ENCODE results near the gene MAB21L1.

DNA sequence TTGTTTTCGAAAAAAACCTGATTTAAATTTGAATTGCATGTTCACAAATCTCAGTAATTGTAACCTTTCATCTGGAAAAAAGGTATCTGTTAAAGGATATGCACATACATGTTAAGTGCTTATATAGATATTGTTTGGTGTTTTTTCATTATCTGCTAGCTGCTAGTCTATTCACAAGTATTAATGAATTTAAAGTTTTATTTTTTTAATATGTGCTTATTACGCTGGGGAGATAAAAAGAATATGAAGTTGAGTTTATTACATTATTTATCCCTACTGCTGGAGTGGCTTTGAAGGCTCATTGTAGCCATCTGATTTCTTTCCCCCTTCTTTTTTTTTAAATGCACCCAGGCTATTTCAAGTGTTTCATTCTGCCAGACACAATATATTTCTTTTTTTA lies 3.9 kb upstream of the MAB21L1 start:
- no peak for TF ChIP-seq CHD2 (IDR thresholded peaks at IDR 0.05; ENCODE audit: low read length, partially characterized antibody)
- TF ChIP-seq CTCF (IDR thresholded peaks at IDR 0.05), result no peak
- TF ChIP-seq, protein P1, sequence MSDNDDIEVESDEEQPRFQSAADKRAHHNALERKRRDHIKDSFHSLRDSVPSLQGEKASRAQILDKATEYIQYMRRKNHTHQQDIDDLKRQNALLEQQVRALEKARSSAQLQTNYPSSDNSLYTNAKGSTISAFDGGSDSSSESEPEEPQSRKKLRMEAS (IDR thresholded peaks at IDR 0.05), result no peak
- TF ChIP-seq RAD21 (conservative IDR thresholded peaks at IDR 0.05 in 1 of 2, IDR thresholded peaks at IDR 0.05 in 1 of 2), result no peak
- TF ChIP-seq KDM1A (IDR thresholded peaks at IDR 0.05; ENCODE audit: low read depth), result no peak
- no peak for TF ChIP-seq REST (IDR thresholded peaks at IDR 0.05)
- TF ChIP-seq POLR2AphosphoS2 (conservative IDR thresholded peaks at IDR 0.05; ENCODE audit: low read length), result no peak
- TF ChIP-seq HMGXB4 (CRISPR knock-in tag; IDR thresholded peaks at IDR 0.05; ENCODE audit: borderline replicate concordance), result no peak
- no peak for TF ChIP-seq ESRRA (IDR thresholded peaks at IDR 0.05; ENCODE audit: borderline replicate concordance, low read length)
- no peak for TF ChIP-seq POLR2A (IDR thresholded peaks at IDR 0.05; ENCODE audit: low read length)
- TF ChIP-seq CBX2 (IDR thresholded peaks at IDR 0.05; ENCODE audit: borderline replicate concordance, low read depth), result no peak
